GM21576 (cell line): ENCODE measurements around the gene SORCS2.

Source experiments
- ATAC-seq: cut with Tn5 transposase; IDR thresholded peaks from one replicate; pipeline ENCODE4 v1.9.1; 2021; ENCODE audit warnings: mild to moderate bottlenecking, moderate library complexity; ENCODE audit not compliant: unreplicated experiment

SORCS2 gene

GRCh38 chr4:7487998-7488671 is 295.8 kb downstream of the SORCS2 start:
- no peak for ATAC-seq

GRCh38 chr4:7491915-7492314 is 299.6 kb downstream of the SORCS2 start:
- no peak for ATAC-seq

GRCh38 chr4:7498446-7499200 is 306.3 kb downstream of the SORCS2 start:
- no peak for ATAC-seq

- no peak for ATAC-seq
These were observed 307.3 kb downstream of the SORCS2 start for GRCh38 chr4:7499661-7500060.

- ATAC-seq, result no peak
These were observed 308.1 kb downstream of the SORCS2 start for GRCh38 chr4:7500404-7500803.

GRCh38 chr4:7501314-7501713 is 309.0 kb downstream of the SORCS2 start:
- ATAC-seq, result no peak

- ATAC-seq, result no peak
These were observed 309.5 kb downstream of the SORCS2 start for GRCh38 chr4:7501873-7502272.

- no peak for ATAC-seq
These were observed 311.4 kb downstream of the SORCS2 start for GRCh38 chr4:7503559-7504249.

GRCh38 chr4:7505116-7505900 is 313.0 kb downstream of the SORCS2 start:
- no peak for ATAC-seq

- ATAC-seq, result no peak
These were observed 313.8 kb downstream of the SORCS2 start for GRCh38 chr4:7506119-7506518.

GRCh38 chr4:7506572-7506971 is 314.2 kb downstream of the SORCS2 start:
- no peak for ATAC-seq

- no peak for ATAC-seq
These were observed 315.0 kb downstream of the SORCS2 start for GRCh38 chr4:7507381-7507780.

GRCh38 chr4:7510066-7510465 is 317.7 kb downstream of the SORCS2 start:
- no peak for ATAC-seq

- no peak for ATAC-seq
These were observed 318.2 kb downstream of the SORCS2 start for GRCh38 chr4:7510538-7510937.

GRCh38 chr4:7511525-7511924 is 319.2 kb downstream of the SORCS2 start:
- ATAC-seq, result no peak

- no peak for ATAC-seq
These were observed 320.1 kb downstream of the SORCS2 start for GRCh38 chr4:7512428-7512827.

- no peak for ATAC-seq
These were observed 320.6 kb downstream of the SORCS2 start for GRCh38 chr4:7512946-7513345.

- no peak for ATAC-seq
These were observed 321.3 kb downstream of the SORCS2 start for GRCh38 chr4:7513671-7514070.

- ATAC-seq, result no peak
These were observed 321.9 kb downstream of the SORCS2 start for GRCh38 chr4:7514281-7514680.

GRCh38 chr4:7514789-7515188 is 322.5 kb downstream of the SORCS2 start:
- no peak for ATAC-seq

- ATAC-seq, result no peak
These were observed 323.1 kb downstream of the SORCS2 start for GRCh38 chr4:7515390-7515902.
